Fibroblast of mammary gland (primary cell): ENCODE data around the gene PGPEP1.
"Not testable (repeated sequence)": the region's sequence is repeated elsewhere in the genome, so short reads cannot be mapped to it uniquely, and the experiment has no call there.

ENCODE experiments used
- DNase-seq: peaks from one replicate; pipeline ENCODE4 v3.0.0-alpha.2; 2010; ENCODE audit warnings: low read depth
- H3K4me3 ChIP-seq: 2 replicates; pipeline ENCODE4 v1.5.1; 2011; ENCODE audit warnings: low read depth, mild to moderate bottlenecking, low read length, moderate library complexity; ENCODE audit not compliant: control insufficient read depth
- TF ChIP-seq, protein P1 (sequence below): conservative IDR thresholded peaks from 2 replicates; pipeline ENCODE4 v1.5.1; 2011; ENCODE audit warnings: low read depth, low read length, inconsistent platforms; ENCODE audit not compliant: control insufficient read depth, insufficient read depth

PGPEP1 gene

DNA sequence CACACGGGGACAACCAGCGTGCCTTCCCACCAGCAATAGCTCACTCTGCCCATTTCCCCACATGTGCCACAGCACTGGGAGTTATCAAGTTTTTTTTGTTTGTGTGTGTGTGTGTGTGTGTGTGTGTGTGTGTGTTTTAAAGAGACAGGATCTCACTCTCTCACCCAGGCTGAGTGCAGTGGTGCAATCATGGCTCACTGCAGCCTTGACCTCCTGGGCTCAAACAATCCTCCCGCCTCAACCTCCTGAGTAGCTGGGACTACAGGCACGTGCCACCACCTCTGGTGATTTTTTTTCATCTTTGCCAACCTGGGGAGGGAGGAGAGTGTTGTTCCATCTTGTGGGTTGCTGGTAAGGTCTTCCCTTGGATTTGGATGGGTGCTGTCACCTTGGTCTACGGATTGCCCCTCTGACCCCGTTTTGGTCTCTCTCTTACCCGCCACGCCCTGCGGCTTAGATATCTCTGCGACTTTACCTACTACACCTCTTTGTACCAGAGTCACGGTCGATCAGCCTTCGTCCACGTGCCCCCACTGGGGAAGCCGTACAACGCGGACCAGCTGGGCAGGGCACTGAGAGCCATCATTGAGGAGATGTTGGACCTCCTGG is 22.6 kb downstream of the PGPEP1 start:
- no peak for DNase-seq
- TF ChIP-seq, protein P1, sequence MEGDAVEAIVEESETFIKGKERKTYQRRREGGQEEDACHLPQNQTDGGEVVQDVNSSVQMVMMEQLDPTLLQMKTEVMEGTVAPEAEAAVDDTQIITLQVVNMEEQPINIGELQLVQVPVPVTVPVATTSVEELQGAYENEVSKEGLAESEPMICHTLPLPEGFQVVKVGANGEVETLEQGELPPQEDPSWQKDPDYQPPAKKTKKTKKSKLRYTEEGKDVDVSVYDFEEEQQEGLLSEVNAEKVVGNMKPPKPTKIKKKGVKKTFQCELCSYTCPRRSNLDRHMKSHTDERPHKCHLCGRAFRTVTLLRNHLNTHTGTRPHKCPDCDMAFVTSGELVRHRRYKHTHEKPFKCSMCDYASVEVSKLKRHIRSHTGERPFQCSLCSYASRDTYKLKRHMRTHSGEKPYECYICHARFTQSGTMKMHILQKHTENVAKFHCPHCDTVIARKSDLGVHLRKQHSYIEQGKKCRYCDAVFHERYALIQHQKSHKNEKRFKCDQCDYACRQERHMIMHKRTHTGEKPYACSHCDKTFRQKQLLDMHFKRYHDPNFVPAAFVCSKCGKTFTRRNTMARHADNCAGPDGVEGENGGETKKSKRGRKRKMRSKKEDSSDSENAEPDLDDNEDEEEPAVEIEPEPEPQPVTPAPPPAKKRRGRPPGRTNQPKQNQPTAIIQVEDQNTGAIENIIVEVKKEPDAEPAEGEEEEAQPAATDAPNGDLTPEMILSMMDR = no peak
- no peak overlapping the region for H3K4me3 ChIP-seq

DNA sequence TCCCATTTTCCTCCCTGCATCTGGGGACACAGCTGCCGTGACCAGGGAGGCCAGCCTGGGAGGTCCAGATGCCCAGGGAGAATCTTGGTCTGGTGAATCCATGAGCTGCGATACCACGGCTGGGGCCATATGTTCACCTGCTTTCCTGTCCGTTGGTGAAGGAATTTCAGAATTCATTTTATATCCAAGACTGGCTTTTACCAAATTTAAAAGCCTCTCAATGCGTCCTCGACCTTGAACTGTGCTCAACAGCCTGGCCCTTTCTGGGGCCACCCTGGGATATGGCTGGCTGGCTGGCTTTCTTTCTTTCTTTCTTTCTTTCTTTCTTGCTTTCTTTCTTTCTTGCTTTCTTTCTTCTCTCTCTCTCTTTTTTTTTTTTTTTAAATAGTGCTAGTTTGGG is 23.4 kb downstream of the PGPEP1 start:
- TF ChIP-seq, protein P1 = no peak
- no peak overlapping the region for H3K4me3 ChIP-seq
- DNase-seq = no peak

DNA sequence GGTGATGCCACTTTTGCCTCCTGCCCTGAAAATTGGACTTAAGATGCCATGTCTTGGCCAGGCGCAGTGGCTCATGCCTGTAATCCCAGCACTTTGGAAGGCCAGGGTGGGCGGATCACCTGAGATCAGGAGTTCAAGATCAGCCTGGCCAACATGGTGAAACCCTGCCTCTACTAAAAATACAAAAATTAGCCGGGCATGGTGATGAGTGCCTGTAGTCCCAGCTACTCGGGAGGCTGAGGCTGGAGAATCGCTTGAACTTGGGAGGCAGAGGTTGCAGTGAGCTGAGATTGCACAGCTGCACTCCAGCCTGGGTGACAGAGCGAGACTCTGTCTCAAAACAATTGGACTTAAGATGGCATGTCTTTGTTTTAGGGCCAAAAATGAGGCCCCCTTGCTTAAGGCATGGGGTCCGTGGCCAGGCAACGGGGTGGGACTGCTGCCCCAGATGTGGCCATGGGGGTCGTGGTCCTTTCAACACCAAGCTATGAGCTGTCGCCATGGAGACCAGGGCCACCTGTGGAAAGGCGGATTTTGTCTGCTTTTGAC is 24.0 kb downstream of the PGPEP1 start:
- H3K4me3 ChIP-seq, DNase-seq: not testable (repeated sequence)

DNA sequence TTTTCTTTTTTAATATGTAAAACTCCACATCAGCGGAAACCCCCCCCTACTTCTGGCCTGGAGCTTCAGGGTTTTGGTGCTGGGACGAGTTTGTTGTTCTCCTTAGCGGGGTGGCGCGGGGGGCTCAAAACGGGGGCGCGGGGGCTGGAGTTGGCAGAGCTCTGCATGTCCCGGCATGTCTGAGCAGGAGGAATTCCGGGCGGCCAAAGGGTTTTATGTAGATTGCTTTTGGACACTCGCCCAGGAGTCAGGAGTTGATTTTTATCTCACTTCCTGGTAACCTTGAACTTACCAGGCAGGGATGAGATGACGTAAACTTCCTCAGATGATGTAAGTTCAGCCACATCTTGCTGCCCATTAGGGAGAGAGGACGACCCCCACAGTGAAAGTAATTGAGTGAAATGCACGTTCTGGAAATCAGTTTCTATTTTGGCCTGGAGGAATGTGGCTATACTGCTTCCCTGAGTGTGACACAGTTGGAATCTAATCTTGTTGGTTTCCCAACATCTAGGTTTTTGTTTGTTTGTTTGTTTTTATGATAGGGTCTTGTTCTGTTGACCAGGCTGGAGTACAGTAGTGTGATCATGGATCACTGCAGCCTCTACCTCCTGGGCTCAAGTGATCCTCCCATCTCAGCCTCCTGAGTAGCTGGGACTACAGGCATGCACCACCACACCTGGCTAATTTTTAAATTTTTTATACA is 24.6 kb downstream of the PGPEP1 start:
- peak; percentile 97 for DNase-seq
- H3K4me3 ChIP-seq = no peak overlapping the region

DNA sequence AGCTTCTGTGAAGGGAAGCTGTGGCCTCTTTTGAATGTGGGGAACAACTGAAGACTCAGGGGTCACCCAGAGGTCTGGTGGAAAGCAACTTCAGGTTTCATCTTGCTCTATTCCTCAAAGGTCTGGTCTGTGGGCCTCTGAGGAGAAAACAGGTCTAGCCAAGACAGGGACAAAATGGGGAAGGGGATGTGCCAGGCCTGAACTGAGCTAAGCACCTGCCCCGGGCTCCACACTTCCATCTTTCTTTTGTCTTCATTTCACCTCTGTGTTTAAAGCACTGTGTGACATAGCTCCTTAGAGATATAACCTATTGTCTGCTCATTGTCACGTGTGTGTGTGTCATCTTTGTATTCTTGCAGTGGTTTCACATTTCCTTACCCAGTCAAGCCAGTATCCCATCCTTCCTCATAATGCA is 25.6 kb downstream of the PGPEP1 start:
- TF ChIP-seq, protein P1 = no peak
- no peak overlapping the region for H3K4me3 ChIP-seq
- DNase-seq = peak; percentile 36

More for the DNA sequence above, 24.6 kb downstream of the PGPEP1 start:
- TF ChIP-seq, protein P1 = no peak

DNA sequence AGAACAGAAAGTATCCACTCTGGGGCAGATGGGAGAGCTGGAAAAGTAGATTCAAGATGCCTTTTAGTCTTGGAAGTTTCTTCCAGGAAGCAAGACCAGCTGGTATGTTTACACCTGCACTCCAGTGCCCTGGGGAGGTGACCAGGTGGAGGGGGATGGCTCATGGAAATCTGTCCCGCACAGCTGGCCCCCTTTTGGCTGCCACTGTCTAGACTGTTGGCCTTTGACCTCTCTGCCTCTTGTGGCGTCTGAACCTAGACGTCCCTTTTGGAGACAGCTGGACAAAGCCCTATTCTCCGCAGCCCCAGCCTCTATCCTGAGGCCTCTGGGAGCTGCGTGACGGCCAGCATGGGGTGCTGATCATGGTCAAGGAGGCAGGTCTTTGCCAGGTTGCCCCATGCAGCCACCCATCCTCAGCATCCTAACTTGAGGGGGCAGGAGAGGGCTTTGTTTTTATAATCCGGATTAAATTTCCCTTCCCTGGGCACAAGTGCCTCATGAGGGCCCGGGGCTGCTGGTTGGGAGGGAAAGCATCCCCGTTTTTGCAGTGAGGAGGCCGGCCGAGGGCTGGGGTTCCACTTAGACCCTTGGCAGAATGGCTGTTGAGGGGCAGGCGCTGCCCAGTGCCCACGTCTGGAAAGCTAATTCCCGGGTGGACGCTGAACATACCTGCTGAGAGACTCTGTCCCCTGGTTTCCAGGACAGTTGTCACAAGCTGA is 28.3 kb downstream of the PGPEP1 start:
- DNase-seq = no peak
- no peak overlapping the region for H3K4me3 ChIP-seq
- TF ChIP-seq, protein P1 = no peak

DNA sequence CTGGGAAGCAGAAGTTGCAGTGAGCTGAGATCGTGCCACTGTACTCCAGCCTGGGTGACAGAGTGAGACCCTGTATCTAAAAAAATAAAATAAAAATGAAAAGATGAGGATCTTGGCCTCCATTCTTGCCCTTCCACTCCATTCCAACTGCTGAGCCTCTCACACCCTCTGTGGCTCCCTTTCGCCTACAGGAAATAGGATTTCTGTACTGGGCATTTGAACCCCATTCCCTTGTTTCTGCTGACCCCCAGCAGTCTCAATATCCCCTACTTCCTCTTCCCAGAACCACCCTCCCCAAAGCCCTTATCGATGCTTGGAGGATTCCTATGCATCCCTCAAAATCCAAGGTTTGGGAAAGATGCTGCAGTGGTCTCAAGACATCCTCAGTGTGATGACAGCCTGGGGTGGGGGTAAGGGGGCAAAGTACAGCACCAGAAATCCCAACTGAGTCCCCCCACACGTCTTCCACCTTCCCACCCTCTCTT is 33.1 kb downstream of the PGPEP1 start:
- H3K4me3 ChIP-seq = no peak overlapping the region
- DNase-seq = no peak
- TF ChIP-seq, protein P1 = no peak
